Hepatocyte (in vitro differentiated cells): ENCODE results near the gene ETV6. TPM values are rescaled to one million over a fixed set of nuclear protein-coding genes. Genes with fewer than 3 reads are reported as not detected.

Experiments
- DNase-seq: peaks from one replicate; pipeline ENCODE4 v3.0.0-alpha.2; 2016; ENCODE audit warnings: low spot score
- H2AFZ ChIP-seq: fragments of 200-600 bp; sonication (generic); 2 replicates; pipeline ENCODE4 v1.6.0; 2016; ENCODE audit warnings: antibody characterized with exemption, mild to moderate bottlenecking
- H3K27ac ChIP-seq: fragments of 200-600 bp; sonication (generic); 2 replicates; pipeline ENCODE4 v1.5.1; 2016; ENCODE audit warnings: mild to moderate bottlenecking
- H3K27me3 ChIP-seq: fragments of 200-600 bp; sonication (generic); 2 replicates; pipeline ENCODE4 v1.6.1; 2016
- H3K36me3 ChIP-seq: fragments of 200-600 bp; sonication (generic); replicated peaks from 2 replicates; pipeline ENCODE4 v1.5.1; 2016; ENCODE audit warnings: low read depth; ENCODE audit not compliant: insufficient read depth
- H3K4me1 ChIP-seq: fragments of 200-600 bp; sonication (generic); 2 replicates; pipeline ENCODE4 v1.5.1; 2016; ENCODE audit warnings: mild to moderate bottlenecking, moderate library complexity; ENCODE audit not compliant: insufficient read depth
- H3K4me2 ChIP-seq: fragments of 200-600 bp; sonication (generic); 2 replicates; pipeline ENCODE4 v1.6.0; 2016
- H3K4me3 ChIP-seq: fragments of 200-600 bp; sonication (generic); 2 replicates; pipeline ENCODE4 v1.5.1; 2016; ENCODE audit warnings: mild to moderate bottlenecking
- H3K79me2 ChIP-seq: fragments of 200-600 bp; sonication (generic); 2 replicates; pipeline ENCODE4 v1.6.0; 2017; ENCODE audit warnings: mild to moderate bottlenecking
- H3K9me2 ChIP-seq: fragments of 200-600 bp; sonication (generic); replicated peaks from 2 replicates; pipeline ENCODE4 v1.6.0; 2017; ENCODE audit warnings: mild to moderate bottlenecking; ENCODE audit not compliant: insufficient read depth
- H3K9me3 ChIP-seq: fragments of 200-600 bp; sonication (generic); 2 replicates; pipeline ENCODE4 v1.5.1; 2016; ENCODE audit warnings: low read depth, mild to moderate bottlenecking
- H4K20me1 ChIP-seq: fragments of 200-600 bp; sonication (generic); 2 replicates; pipeline ENCODE4 v1.6.0; 2016; ENCODE audit warnings: mild to moderate bottlenecking; ENCODE audit not compliant: insufficient read depth, poor library complexity, severe bottlenecking
- CTCF ChIP-seq: fragments of 200-600 bp; sonication (generic); IDR thresholded peaks from 2 replicates; pipeline ENCODE4 v1.5.1; 2016; ENCODE audit warnings: antibody characterized with exemption, mild to moderate bottlenecking; ENCODE audit not compliant: poor library complexity
- EZH2 ChIP-seq: fragments of 200-600 bp; sonication (generic); IDR thresholded peaks from 2 replicates; pipeline ENCODE4 v1.6.1; 2016; ENCODE audit warnings: antibody characterized with exemption, mild to moderate bottlenecking, borderline replicate concordance
- EZH2phosphoT487 ChIP-seq: fragments of 200-600 bp; sonication (generic); IDR thresholded peaks from one replicate; pipeline ENCODE4 v1.6.1; 2018; ENCODE audit warnings: antibody characterized with exemption, mild to moderate bottlenecking, low read depth, moderate library complexity; ENCODE audit not compliant: unreplicated experiment, severe bottlenecking
- WGBS: methylation state at CpG from one replicate; pipeline ENCODE4 v1.1.6; 2016; ENCODE audit warnings: low lambda C conversion rate; ENCODE audit errors: missing lambda C conversion rate; 5-methylcytosine and 5-hydroxymethylcytosine counted together
- polyA plus RNA-seq: library from polyadenylated mRNA; unstranded; fragments of >200 nt; fragmentation: Nextera tagmentation; extraction: Ambion mirVana; gene quantifications from 2 replicates; pipeline ENCODE4 v1.2.1, GENCODE V29; 2016
- total RNA-seq: library from RNA; depleted of rRNA; stranded (reverse); fragments of >200 nt; gene quantifications from 2 replicates; pipeline ENCODE4 v1.2.3, GENCODE V29; 2014

The ETV6 gene
- total and polyA plus RNA-seq, 2 experiments from 2014 or later: 8.0 to 9.7 TPM

- H3K4me2 ChIP-seq: no peak overlapping the region
- H3K9me3 ChIP-seq: no peaks in the 10 kb centered on the region
- H3K79me2 ChIP-seq: peaks cover 45% of the 10 kb centered on the region
- H3K9me2 ChIP-seq: no peaks in the 10 kb centered on the region
- DNase-seq: no peak
- H3K27ac ChIP-seq: peak overlapping the region; percentile 58
- WGBS: 55% methylated on average over 12 of the region's 12 CpGs
- no peaks in the 10 kb centered on the region for H3K36me3 ChIP-seq
- TF ChIP-seq EZH2phosphoT487 (no peak), CTCF (no peak), EZH2 (no peak)
- peaks cover 25% of the 10 kb centered on the region for H3K4me1 ChIP-seq
- H4K20me1 ChIP-seq: no peaks in the 10 kb centered on the region
- H3K4me3 ChIP-seq: no peak overlapping the region
- no peaks in the 10 kb centered on the region for H3K27me3 ChIP-seq
- no peak overlapping the region for H2AFZ ChIP-seq
Measured at GRCh38 chr12:11778713-11779685, 129.5 kb downstream of the ETV6 start.

- Histone ChIP-seq H3K27ac (no peak overlapping the region), H3K4me1 (peaks cover 13% of the 10 kb centered on the region), H3K27me3 (no peaks in the 10 kb centered on the region), H3K9me2 (no peaks in the 10 kb centered on the region), H3K9me3 (no peaks in the 10 kb centered on the region), H4K20me1 (no peaks in the 10 kb centered on the region), H3K4me3 (no peak overlapping the region), H3K79me2 (peaks cover 43% of the 10 kb centered on the region), H2AFZ (no peak overlapping the region), H3K4me2 (no peak overlapping the region), H3K36me3 (no peaks in the 10 kb centered on the region)
- 92% methylated on average over 6 of the region's 6 CpGs for WGBS
- TF ChIP-seq CTCF: no peak
- no peak for TF ChIP-seq EZH2
- TF ChIP-seq EZH2phosphoT487: no peak
- no peak for DNase-seq
Measured at GRCh38 chr12:11780521-11781101, 131.1 kb downstream of the ETV6 start.

- H2AFZ ChIP-seq: no peak overlapping the region
- no peaks in the 10 kb centered on the region for H3K36me3 ChIP-seq
- no peaks in the 10 kb centered on the region for H3K27me3 ChIP-seq
- no peak overlapping the region for H3K4me2 ChIP-seq
- no peaks in the 10 kb centered on the region for H4K20me1 ChIP-seq
- no peak for DNase-seq
- H3K79me2 ChIP-seq: peaks cover 28% of the 10 kb centered on the region
- H3K27ac ChIP-seq: no peak overlapping the region
- WGBS: 89% methylated on average over 3 of the region's 3 CpGs
- peaks cover 13% of the 10 kb centered on the region for H3K4me1 ChIP-seq
- no peaks in the 10 kb centered on the region for H3K9me2 ChIP-seq
- no peaks in the 10 kb centered on the region for H3K9me3 ChIP-seq
- no peak for TF ChIP-seq EZH2
- no peak for TF ChIP-seq CTCF
- no peak for TF ChIP-seq EZH2phosphoT487
- H3K4me3 ChIP-seq: no peak overlapping the region
Measured at GRCh38 chr12:11782914-11783420, 133.5 kb downstream of the ETV6 start.
